Fibroblast of the aortic adventitia (primary cell): ENCODE results near the gene CIZ1. TPM values are rescaled to one million over a fixed set of nuclear protein-coding genes. Genes with fewer than 3 reads are reported as not detected.

ENCODE experiments used
- DNase-seq: peaks from one replicate; pipeline ENCODE4 v3.0.0-alpha.2; 2010; ENCODE audit warnings: low read depth
- H3K4me3 ChIP-seq: 2 replicates; pipeline ENCODE4 v1.5.1; 2011; ENCODE audit warnings: low read depth, mild to moderate bottlenecking, control low read depth, low read length, moderate library complexity
- CTCF ChIP-seq: IDR thresholded peaks from 2 replicates; pipeline ENCODE4 v1.5.1; 2011; ENCODE audit warnings: mild to moderate bottlenecking, low read length, control low read depth, inconsistent platforms; ENCODE audit not compliant: insufficient read depth
- total RNA-seq: library from RNA; depleted of rRNA; stranded (reverse); fragments of >200 nt; gene quantifications from 2 replicates; pipeline ENCODE4 v1.2.3, GENCODE V29; 2012; ENCODE audit warnings: low replicate concordance

The CIZ1 gene
- total RNA-seq, 1 donor: 47.8 TPM

- H3K4me3 ChIP-seq: no peak overlapping the region
- no peak for TF ChIP-seq CTCF
These were observed 45.4 kb downstream of the CIZ1 start for GRCh38 chr9:128145951-128146351.

GRCh38 chr9:128145536-128145935 is 45.8 kb downstream of the CIZ1 start:
- no peak overlapping the region for H3K4me3 ChIP-seq
- DNase-seq: no peak
- TF ChIP-seq CTCF: no peak

More at GRCh38 chr9:128145951-128146351, 45.4 kb downstream of the CIZ1 start:
- DNase-seq: no peak

GRCh38 chr9:128144239-128145181 is 46.9 kb downstream of the CIZ1 start:
- H3K4me3 ChIP-seq: no peak overlapping the region
- no peak for DNase-seq
- no peak for TF ChIP-seq CTCF

GRCh38 chr9:128143525-128144238 is 47.7 kb downstream of the CIZ1 start:
- H3K4me3 ChIP-seq: no peak overlapping the region
- no peak for TF ChIP-seq CTCF
- peak; percentile 39 for DNase-seq

GRCh38 chr9:128142596-128142995 is 48.8 kb downstream of the CIZ1 start:
- no peak for TF ChIP-seq CTCF
- H3K4me3 ChIP-seq: no peak overlapping the region
- DNase-seq: no peak

GRCh38 chr9:128142061-128142460 is 49.3 kb downstream of the CIZ1 start:
- DNase-seq: no peak
- TF ChIP-seq CTCF: no peak
- no peak overlapping the region for H3K4me3 ChIP-seq
